K562 (cell line): ENCODE results near the gene HBM. TPM values are rescaled to one million over a fixed set of nuclear protein-coding genes. Genes with fewer than 3 reads are reported as not detected.
"Not testable (repeated sequence)": the region's sequence is repeated elsewhere in the genome, so short reads cannot be mapped to it uniquely, and the experiment has no call there.

ENCODE experiments used
- ATAC-seq: fragments of 200-7000 bp; cut with Tn5 transposase; 3 replicates; pipeline ENCODE4 v1.9.1; 2020; ENCODE audit warnings: moderate library complexity
- BruUV-seq: library from RNA; stranded (reverse); fragments of 400-500 nt; replicated peaks from 2 replicates; lab custom pipeline; 2021; lab: Mats Ljungman, UMichigan
- CTCF ChIA-PET: fragments of 300-600 bp; formaldehyde crosslinking; extraction: SDS; loops from one replicate; lab custom pipeline; 2021; ENCODE audit warnings: low intra/inter-chr PET ratio; lab: Yijun Ruan, JAX
- POLR2A ChIA-PET: fragments of 300-600, 350-650 bp; sonication (Branson Sonifier 250); formaldehyde crosslinking; extraction: SDS; loops from one replicate; lab custom pipeline; 2021; ENCODE audit warnings: antibody characterized with exemption, inconsistent platforms; lab: Yijun Ruan, JAX
- DNase-seq, 4 experiments: peaks; one replicate each; pipeline versions ENCODE4 v3.0.0 to v3.0.0-alpha.2; 2011 to 2018; ENCODE audit warnings: low spot score in 3 of 4, mixed read lengths in 3 of 4; ENCODE audit errors: extremely low read depth in 1 of 4
- FAIRE-seq: peaks from 2 replicates; lab custom pipeline; 2011; peaks lifted over from hg19 to GRCh38; lab: Jason Lieb, UNC
- H2AFZ ChIP-seq: 2 replicates; pipeline ENCODE4 v1.6.0; 2011; ENCODE audit warnings: low read depth, low read length, control low read depth, inconsistent platforms
- H3K27ac ChIP-seq: fragments of 200-600 bp; 3 replicates; pipeline ENCODE4 v1.8.0; 2011; ENCODE audit warnings: low read depth, mild to moderate bottlenecking, control low read depth, inconsistent platforms, low read length, moderate library complexity, mixed read lengths; ENCODE audit errors: extremely low read depth
- H3K27me3 ChIP-seq, 2 experiments: fragments of 300-600 bp in 1 of 2; 2 replicates in 1 of 2; 3 replicates in 1 of 2; pipeline versions ENCODE4 v1.6.0 to v1.8.0; 2011; ENCODE audit warnings: inconsistent platforms in 2 of 2, low read length in 2 of 2, mild to moderate bottlenecking in 1 of 2, mixed read lengths in 1 of 2, moderate library complexity in 1 of 2; ENCODE audit not compliant: control insufficient read depth in 2 of 2, insufficient read depth in 2 of 2
- H3K36me3 ChIP-seq: fragments of 300-600 bp; 3 replicates; pipeline ENCODE4 v1.8.0; 2011; ENCODE audit warnings: mild to moderate bottlenecking, low read length, inconsistent platforms; ENCODE audit not compliant: control insufficient read depth, insufficient read depth
- H3K4me1 ChIP-seq, 2 experiments: fragments of 200-600 bp in 1 of 2; replicated peaks in 1 of 2; 2 replicates in 1 of 2; 3 replicates in 1 of 2; pipeline versions ENCODE4 v1.5.1 to v1.8.0; 2011; ENCODE audit warnings: inconsistent platforms in 2 of 2, low read length in 2 of 2, mild to moderate bottlenecking in 1 of 2, mixed read lengths in 1 of 2, moderate library complexity in 1 of 2; ENCODE audit not compliant: control insufficient read depth in 2 of 2, insufficient read depth in 2 of 2
- H3K4me2 ChIP-seq: 2 replicates; pipeline ENCODE4 v1.6.1; 2011; ENCODE audit warnings: low read length, control low read depth, inconsistent platforms, mixed read lengths; ENCODE audit not compliant: insufficient read depth
- H3K4me3 ChIP-seq: fragments of 200-600 bp; sonication (generic), shearing (Covaris generic); 2 replicates; pipeline ENCODE4 v1.5.1; 2016; ENCODE audit warnings: control low read depth, inconsistent platforms
- H3K79me2 ChIP-seq: fragments of 200-600 bp; 3 replicates; pipeline ENCODE4 v1.8.0; 2011; ENCODE audit warnings: low read length, inconsistent platforms; ENCODE audit not compliant: control insufficient read depth, insufficient read depth
- H3K9ac ChIP-seq, 2 experiments: 2 replicates each; pipeline versions ENCODE4 v1.6.0 to v1.6.1; 2011; ENCODE audit warnings: low read depth in 2 of 2, low read length in 2 of 2, control low read depth in 1 of 2, inconsistent platforms in 1 of 2, mild to moderate bottlenecking in 1 of 2, mixed read lengths in 1 of 2; ENCODE audit not compliant: insufficient read depth in 1 of 2
- H3K9me1 ChIP-seq: one replicate; pipeline ENCODE4 v1.6.0; 2011; ENCODE audit warnings: inconsistent platforms, mild to moderate bottlenecking, low read length, moderate library complexity; ENCODE audit not compliant: control insufficient read depth, insufficient read depth
- H3K9me3 ChIP-seq: replicated peaks from 2 replicates; pipeline ENCODE4 v1.5.1; 2011; ENCODE audit warnings: low read depth, low read length, inconsistent platforms; ENCODE audit not compliant: control insufficient read depth, insufficient read depth
- H4K20me1 ChIP-seq: replicated peaks from 2 replicates; pipeline ENCODE4 v1.6.1; 2011; ENCODE audit warnings: low read length, inconsistent platforms, mixed read lengths; ENCODE audit not compliant: control insufficient read depth, insufficient read depth
- CBFB ChIP-seq: sonication (generic); formaldehyde crosslinking; IDR thresholded peaks from 2 replicates; pipeline ENCODE4 v1.4.0; 2020; ENCODE audit warnings: mild to moderate bottlenecking, missing genetic modification reagents
- MECOM ChIP-seq: fragments of 250-450 bp; sonication (Bioruptor Pico); IDR thresholded peaks from 2 replicates; pipeline ENCODE4 v1.8.0; 2022; ENCODE audit warnings: inconsistent platforms
- NCOA1 ChIP-seq: fragments of 450-650 bp; IDR thresholded peaks from 2 replicates; pipeline ENCODE4 v1.6.1; 2016; ENCODE audit warnings: low read depth
- ZNF212 ChIP-seq: fragments of 450-650 bp; formaldehyde crosslinking; IDR thresholded peaks from 2 replicates; pipeline ENCODE4 v1.4.0; 2020; ENCODE audit warnings: mild to moderate bottlenecking
- WGBS: fragments of 100-300 bp; shearing (Covaris generic); methylation state at CpG from one replicate; pipeline ENCODE4 v1.1.6; 2016; ENCODE audit warnings: low coverage, mixed read lengths; ENCODE audit not compliant: insufficient coverage; ENCODE audit errors: missing lambda C conversion rate; 5-methylcytosine and 5-hydroxymethylcytosine counted together
- in situ Hi-C: fragments of 300-500 bp; cut with MboI; formaldehyde crosslinking; loops from 4 replicates; pipeline ENCODE4 v1.15.0; 2018; ENCODE audit warnings: inconsistent platforms, mixed read lengths
- intact Hi-C: fragments of 100-400 bp; cut with micrococcal nuclease; formaldehyde crosslinking; loops from 2 replicates; pipeline ENCODE4 v1.14.2; 2022
- polyA plus RNA-seq, 8 experiments: library from polyadenylated mRNA; depleted of rRNA in 4 of 8; stranded (reverse) in 5 of 8; unstranded in 3 of 8; fragments of >200 nt; fragmentation: Nextera tagmentation in 2 of 8; fragmentation: Illumina TruSeq in 1 of 8; extraction: Ambion mirVana in 2 of 8; extraction: Trizol in 1 of 8; gene quantifications; 2 replicates each; pipeline versions ENCODE4 v1.2.1 to v1.2.3, GENCODE V29; 2011 to 2014; ENCODE audit warnings: inconsistent platforms in 1 of 8, missing spikeins in 1 of 8
- total RNA-seq, 7 experiments: library from RNA; depleted of rRNA in 6 of 7; stranded (reverse); fragments of >200 nt in 6 of 7; fragmentation: Illumina TruSeq in 2 of 7; extraction: Trizol in 2 of 7; gene quantifications; 2 replicates each; pipeline versions ENCODE4 v1.2.1 to v1.2.3, GENCODE V29; 2011 to 2021; ENCODE audit warnings: low replicate concordance in 1 of 7
- TF ChIP-seq, protein P1 (sequence below), 2 experiments: fragments of 450-650 bp; IDR thresholded peaks; 2 replicates each; pipeline ENCODE4 v1.6.1; 2016

The HBM gene
- total and polyA plus RNA-seq, 9 of the 15 experiments (the other 6 are each of a cell fraction or from before 2014, with no cell fraction given) = not detected

DNA sequence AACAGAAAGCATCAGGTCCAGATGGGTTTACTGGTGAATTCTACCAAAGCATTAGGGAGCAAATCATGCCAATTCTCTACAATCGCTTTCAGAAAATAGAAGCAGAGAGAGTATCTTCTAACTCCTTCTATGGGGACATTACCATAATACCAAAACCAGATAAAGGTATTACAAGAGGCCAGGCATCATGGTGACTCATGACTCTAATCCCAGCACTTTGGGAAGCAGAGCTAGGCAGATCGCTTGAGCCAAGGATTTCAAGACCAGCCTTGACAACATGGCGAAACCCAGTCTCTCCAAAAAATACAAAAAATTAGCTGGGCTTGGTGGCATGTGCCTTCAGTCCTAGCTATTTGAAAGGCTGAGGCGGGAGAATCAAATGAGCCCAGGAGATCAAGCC, 37.5 kb downstream of the HBM start:
- Histone ChIP-seq H3K9ac (no peak overlapping the region), H3K4me3 (no peak overlapping the region), H3K79me2 (peaks cover 3% of the 10 kb centered on the region; the same call in 1 of the 3 replicates), H3K9me3 (no peaks in the 10 kb centered on the region), H3K36me3 (peaks cover 86% of the 10 kb centered on the region), H3K4me1 (no peaks in the 10 kb centered on the region), H2AFZ (no peak overlapping the region), H3K27ac (no peak overlapping the region), H4K20me1 (no peaks in the 10 kb centered on the region), H3K4me2 (no peak overlapping the region), H3K27me3 (no peaks in the 10 kb centered on the region), H3K9me1 (no peaks in the 10 kb centered on the region)
- BruUV-seq = no TSS peak
- FAIRE-seq (no peak), ATAC-seq (no peak), DNase-seq (no peak)
- intact Hi-C loops (no loop called here), in situ Hi-C loops (no loop called here)
- CTCF ChIA-PET = interaction anchor here (0.6 kb wide), 1 partner anchor 116 kb away, joined by 8 read pairs; no protein-coding TSS in a partner anchor
- 93% methylated on average over 4 of the region's 4 CpGs for WGBS
- POLR2A ChIA-PET = no interaction called here
- TF ChIP-seq, protein P1, sequence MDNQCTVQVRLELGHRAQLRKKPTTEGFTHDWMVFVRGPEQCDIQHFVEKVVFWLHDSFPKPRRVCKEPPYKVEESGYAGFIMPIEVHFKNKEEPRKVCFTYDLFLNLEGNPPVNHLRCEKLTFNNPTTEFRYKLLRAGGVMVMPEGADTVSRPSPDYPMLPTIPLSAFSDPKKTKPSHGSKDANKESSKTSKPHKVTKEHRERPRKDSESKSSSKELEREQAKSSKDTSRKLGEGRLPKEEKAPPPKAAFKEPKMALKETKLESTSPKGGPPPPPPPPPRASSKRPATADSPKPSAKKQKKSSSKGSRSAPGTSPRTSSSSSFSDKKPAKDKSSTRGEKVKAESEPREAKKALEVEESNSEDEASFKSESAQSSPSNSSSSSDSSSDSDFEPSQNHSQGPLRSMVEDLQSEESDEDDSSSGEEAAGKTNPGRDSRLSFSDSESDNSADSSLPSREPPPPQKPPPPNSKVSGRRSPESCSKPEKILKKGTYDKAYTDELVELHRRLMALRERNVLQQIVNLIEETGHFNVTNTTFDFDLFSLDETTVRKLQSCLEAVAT (IDR thresholded peaks at IDR 0.05) = no peak
- TF ChIP-seq CBFB (CRISPR knock-in tag) (no peak), MECOM (CRISPR knock-in tag) (no peak), ZNF212 (no peak), NCOA1 (no peak)

DNA sequence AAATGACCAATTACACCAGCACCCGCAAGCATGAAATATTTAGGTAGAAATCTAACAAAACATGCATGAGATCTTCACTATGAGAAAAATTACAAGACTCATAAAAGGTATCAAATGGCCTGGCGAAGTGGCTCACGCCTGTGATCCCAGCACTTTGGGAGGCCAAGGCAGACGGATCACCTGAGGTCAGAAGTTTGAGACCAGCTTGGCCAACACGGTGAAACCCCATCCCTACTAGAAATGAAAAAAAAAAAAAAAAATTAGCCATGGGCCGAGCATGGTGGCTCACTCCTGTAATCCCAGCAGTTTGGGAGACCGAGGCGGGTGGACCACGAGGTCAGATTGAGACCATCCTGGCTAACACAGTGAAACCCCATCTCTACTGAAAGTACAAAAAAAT, 38.3 kb downstream of the HBM start:
- H3K9me1 ChIP-seq, FAIRE-seq, H3K27me3 ChIP-seq, H3K9ac ChIP-seq, H3K4me2 ChIP-seq, H3K9me3 ChIP-seq, CTCF ChIA-PET, DNase-seq, H3K4me1 ChIP-seq, in situ Hi-C loops, H2AFZ ChIP-seq, H3K27ac ChIP-seq, ATAC-seq, H3K4me3 ChIP-seq, intact Hi-C loops, BruUV-seq, H3K79me2 ChIP-seq, H4K20me1 ChIP-seq: not testable (repeated sequence)
- H3K36me3 ChIP-seq = peaks cover 86% of the 10 kb centered on the region
- POLR2A ChIA-PET = interaction anchor here (1.3 kb wide), 1 partner anchor 21 kb away, joined by 3 read pairs; no protein-coding TSS in a partner anchor
- 97% methylated on average over 6 of the region's 9 CpGs for WGBS
